WI38 (cell line): ENCODE data around the gene FADS6.
"Not testable (repeated sequence)": the region's sequence is repeated elsewhere in the genome, so short reads cannot be mapped to it uniquely, and the experiment has no call there.

Experiments
- H3K4me3 ChIP-seq: 2 replicates; pipeline ENCODE4 v1.5.1; 2011; ENCODE audit warnings: low read depth, mild to moderate bottlenecking, control low read depth, low read length
- CTCF ChIP-seq: IDR thresholded peaks from 2 replicates; pipeline ENCODE4 v1.5.1; 2012; ENCODE audit warnings: low read depth, mild to moderate bottlenecking, control low read depth, low read length

FADS6 gene

GRCh38 chr17:74920306-74920620 lies 26.8 kb upstream of the FADS6 start:
- no peak for TF ChIP-seq CTCF
- no peak overlapping the region for H3K4me3 ChIP-seq

- TF ChIP-seq CTCF, result no peak
Measured at GRCh38 chr17:74919440-74920305, 26.2 kb upstream of the FADS6 start.

GRCh38 chr17:74918906-74919305 lies 25.5 kb upstream of the FADS6 start:
- H3K4me3 ChIP-seq, result no peak overlapping the region
- TF ChIP-seq CTCF, result no peak

More at GRCh38 chr17:74919440-74920305, 26.2 kb upstream of the FADS6 start:
- H3K4me3 ChIP-seq, result no peak overlapping the region

- no peak for TF ChIP-seq CTCF
- H3K4me3 ChIP-seq, result no peak overlapping the region
Measured at GRCh38 chr17:74917430-74917829, 24.0 kb upstream of the FADS6 start.

- no peak overlapping the region for H3K4me3 ChIP-seq
- no peak for TF ChIP-seq CTCF
Measured at GRCh38 chr17:74916851-74917199, 23.4 kb upstream of the FADS6 start.

- H3K4me3 ChIP-seq, result no peak overlapping the region
- TF ChIP-seq CTCF, result no peak
Measured at GRCh38 chr17:74916136-74916850, 22.9 kb upstream of the FADS6 start.

- H3K4me3 ChIP-seq, result not testable (repeated sequence)
Measured at GRCh38 chr17:74911423-74911822, 18.0 kb upstream of the FADS6 start.

GRCh38 chr17:74909097-74909496 lies 15.7 kb upstream of the FADS6 start:
- H3K4me3 ChIP-seq, result not testable (repeated sequence)
